Neural cell (in vitro differentiated cells): ENCODE results near the gene CFAP99. TPM values are rescaled to one million over a fixed set of nuclear protein-coding genes. Genes with fewer than 3 reads are reported as not detected.

ENCODE experiments used
- H2AFZ ChIP-seq: fragments of 200-600, 300-800 bp; sonication (generic), shearing (Covaris generic); 2 replicates; pipeline ENCODE4 v1.6.0; 2014; ENCODE audit warnings: low read depth, mild to moderate bottlenecking, antibody characterized with exemption, low read length, moderate library complexity
- H3F3A ChIP-seq: fragments of 200-600 bp; shearing (Covaris generic); 2 replicates; pipeline ENCODE4 v1.6.1; 2016; ENCODE audit warnings: mild to moderate bottlenecking, moderate library complexity, mixed read lengths, antibody characterized with exemption, low read length; ENCODE audit not compliant: insufficient read depth, poor library complexity, severe bottlenecking
- H3K27ac ChIP-seq: fragments of 200-600, 300-800 bp; sonication (generic), shearing (Covaris generic); 2 replicates; pipeline ENCODE4 v1.5.1; 2014; ENCODE audit warnings: mild to moderate bottlenecking, low read length, moderate library complexity
- H3K27me3 ChIP-seq: fragments of 300-800, 200-600 bp; sonication (generic), shearing (Covaris generic); 2 replicates; pipeline ENCODE4 v1.6.0; 2014; ENCODE audit warnings: mild to moderate bottlenecking, low read depth, low read length, moderate library complexity; ENCODE audit not compliant: insufficient read depth
- H3K36me3 ChIP-seq: fragments of 300-800, 200-600 bp; sonication (generic), shearing (Covaris generic); 2 replicates; pipeline ENCODE4 v1.5.1; 2014; ENCODE audit warnings: mild to moderate bottlenecking, antibody characterized with exemption, low read length, moderate library complexity; ENCODE audit not compliant: insufficient read depth
- H3K4me2 ChIP-seq: fragments of 300-800, 200-600 bp; sonication (generic), shearing (Covaris generic); 2 replicates; pipeline ENCODE4 v1.6.0; 2014; ENCODE audit warnings: mild to moderate bottlenecking, low read length
- H3K4me3 ChIP-seq: fragments of 300-800, 200-600 bp; sonication (generic), shearing (Covaris generic); 2 replicates; pipeline ENCODE4 v1.5.1; 2014; ENCODE audit warnings: mild to moderate bottlenecking, low read length, moderate library complexity
- H3K79me2 ChIP-seq: fragments of 200-600 bp; shearing (Covaris generic); replicated peaks from 2 replicates; pipeline ENCODE4 v1.6.0; 2014; ENCODE audit warnings: mild to moderate bottlenecking, low read length, moderate library complexity; ENCODE audit not compliant: insufficient read depth
- H3K9ac ChIP-seq: fragments of 300-800, 200-600 bp; sonication (generic), shearing (Covaris generic); 2 replicates; pipeline ENCODE4 v1.6.1; 2016; ENCODE audit warnings: mild to moderate bottlenecking, low read length, mixed read lengths
- H3K9me2 ChIP-seq: fragments of 200-600 bp; shearing (Covaris generic); 2 replicates; pipeline ENCODE4 v1.6.1; 2016; ENCODE audit warnings: mild to moderate bottlenecking, low read length, mixed read lengths; ENCODE audit not compliant: insufficient read depth
- H3K9me3 ChIP-seq: fragments of 200-600, 300-800 bp; sonication (generic), shearing (Covaris generic); 2 replicates; pipeline ENCODE4 v1.6.1; 2016; ENCODE audit warnings: mild to moderate bottlenecking, mixed run types, low read length, moderate library complexity, mixed read lengths
- H4K20me1 ChIP-seq: fragments of 200-600 bp; shearing (Covaris generic); 2 replicates; pipeline ENCODE4 v1.6.1; 2016; ENCODE audit warnings: mild to moderate bottlenecking, mixed run types; ENCODE audit not compliant: insufficient read depth
- EP300 ChIP-seq: fragments of 450-650 bp; conservative IDR thresholded peaks from 2 replicates; pipeline ENCODE4 v1.6.1; 2014; ENCODE audit warnings: antibody characterized with exemption, mild to moderate bottlenecking, moderate library complexity; ENCODE audit not compliant: poor library complexity, severe bottlenecking
- EZH2 ChIP-seq: fragments of 200-600, 300-800 bp; shearing (Covaris generic), sonication (generic); IDR thresholded peaks from 2 replicates; pipeline ENCODE4 v1.6.1; 2014; ENCODE audit warnings: antibody characterized with exemption, low read length, borderline replicate concordance, mild to moderate bottlenecking; ENCODE audit not compliant: insufficient read depth, poor library complexity, severe bottlenecking
- MXI1 ChIP-seq: fragments of 450-650 bp; conservative IDR thresholded peaks from 2 replicates; pipeline ENCODE4 v1.6.1; 2014; ENCODE audit warnings: antibody characterized with exemption, mild to moderate bottlenecking; ENCODE audit not compliant: poor library complexity, severe bottlenecking
- POLR2AphosphoS5 ChIP-seq: IDR thresholded peaks from 2 replicates; pipeline ENCODE4 v1.6.1; 2012
- RAD21 ChIP-seq: fragments of 450-650 bp; conservative IDR thresholded peaks from 2 replicates; pipeline ENCODE4 v1.6.1; 2014; ENCODE audit warnings: antibody characterized with exemption, mild to moderate bottlenecking, moderate library complexity
- SMC3 ChIP-seq: fragments of 450-650 bp; conservative IDR thresholded peaks from 2 replicates; pipeline ENCODE4 v1.6.1; 2014; ENCODE audit warnings: antibody characterized with exemption, mild to moderate bottlenecking, moderate library complexity; ENCODE audit not compliant: poor library complexity
- TAF1 ChIP-seq: IDR thresholded peaks from 2 replicates; pipeline ENCODE4 v1.6.1; 2012; ENCODE audit warnings: low read depth
- polyA plus RNA-seq: library from polyadenylated mRNA; depleted of rRNA; stranded (reverse); fragments of >200 nt; gene quantifications from 2 replicates; pipeline ENCODE4 v1.2.3, GENCODE V29; 2014
- TF ChIP-seq, protein P1 (sequence below): IDR thresholded peaks from 2 replicates; pipeline ENCODE4 v1.6.1; 2012; ENCODE audit warnings: borderline replicate concordance
- TF ChIP-seq, protein P2 (sequence below): fragments of 450-650 bp; IDR thresholded peaks from 2 replicates; pipeline ENCODE4 v1.5.1; 2014; ENCODE audit warnings: antibody characterized with exemption, mild to moderate bottlenecking, moderate library complexity; ENCODE audit not compliant: poor library complexity, severe bottlenecking

Gene CFAP99
- polyA plus RNA-seq, 1 donor from 2014 or later: not detected

DNA sequence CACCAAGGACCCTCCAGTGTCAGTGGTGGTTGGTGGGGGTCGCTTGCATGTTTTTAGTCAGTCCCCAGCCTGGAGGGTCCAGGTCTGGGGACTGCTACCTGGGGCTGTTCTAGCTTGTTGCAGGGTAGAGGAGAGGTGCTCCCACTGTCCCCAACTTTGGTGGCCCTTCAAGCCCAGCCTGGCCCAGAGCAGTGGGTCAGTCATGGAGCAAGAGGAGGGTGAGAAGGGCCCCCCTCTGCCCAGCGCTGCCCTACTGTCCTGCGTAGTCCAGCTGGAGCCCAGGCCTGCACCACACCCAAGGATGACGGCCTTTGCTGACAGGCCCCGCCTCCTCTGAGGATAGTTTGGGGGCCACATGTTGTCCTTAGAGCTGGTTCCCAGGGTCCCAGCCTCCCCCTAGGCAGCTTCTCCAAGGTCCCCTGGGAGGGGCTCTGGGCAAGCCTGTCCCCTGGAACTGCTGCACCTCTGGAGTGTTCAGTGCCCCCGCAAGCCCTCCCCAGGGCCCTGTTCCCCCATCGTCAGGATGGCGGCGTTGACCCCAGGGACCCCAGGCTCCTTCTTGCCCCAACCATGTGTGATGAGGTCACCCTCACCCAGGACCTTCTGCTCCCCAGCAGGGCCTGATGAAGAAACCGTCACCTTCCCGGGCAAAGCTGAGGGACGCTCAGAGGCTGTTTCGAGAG is 6.8 kb downstream of the CFAP99 start:
- no peaks in the 10 kb centered on the region for H4K20me1 ChIP-seq
- peaks cover 12% of the 10 kb centered on the region for H3K27me3 ChIP-seq
- no peaks in the 10 kb centered on the region for H3K9me2 ChIP-seq
- H3K36me3 ChIP-seq: no peaks in the 10 kb centered on the region
- no peaks in the 10 kb centered on the region for H3K79me2 ChIP-seq
- no peak overlapping the region for H2AFZ ChIP-seq
- no peak overlapping the region for H3K9ac ChIP-seq
- no peaks in the 10 kb centered on the region for H3K9me3 ChIP-seq
- H3K4me3 ChIP-seq: no peak overlapping the region
- no peak overlapping the region for H3K27ac ChIP-seq
- no peaks in the 10 kb centered on the region for H3F3A ChIP-seq
- no peak overlapping the region for H3K4me2 ChIP-seq
- TF ChIP-seq EP300 (no peak), POLR2AphosphoS5 (no peak), MXI1 (no peak), RAD21 (no peak), SMC3 (no peak), EZH2 (no peak), TAF1 (no peak)
- TF ChIP-seq, protein P1, sequence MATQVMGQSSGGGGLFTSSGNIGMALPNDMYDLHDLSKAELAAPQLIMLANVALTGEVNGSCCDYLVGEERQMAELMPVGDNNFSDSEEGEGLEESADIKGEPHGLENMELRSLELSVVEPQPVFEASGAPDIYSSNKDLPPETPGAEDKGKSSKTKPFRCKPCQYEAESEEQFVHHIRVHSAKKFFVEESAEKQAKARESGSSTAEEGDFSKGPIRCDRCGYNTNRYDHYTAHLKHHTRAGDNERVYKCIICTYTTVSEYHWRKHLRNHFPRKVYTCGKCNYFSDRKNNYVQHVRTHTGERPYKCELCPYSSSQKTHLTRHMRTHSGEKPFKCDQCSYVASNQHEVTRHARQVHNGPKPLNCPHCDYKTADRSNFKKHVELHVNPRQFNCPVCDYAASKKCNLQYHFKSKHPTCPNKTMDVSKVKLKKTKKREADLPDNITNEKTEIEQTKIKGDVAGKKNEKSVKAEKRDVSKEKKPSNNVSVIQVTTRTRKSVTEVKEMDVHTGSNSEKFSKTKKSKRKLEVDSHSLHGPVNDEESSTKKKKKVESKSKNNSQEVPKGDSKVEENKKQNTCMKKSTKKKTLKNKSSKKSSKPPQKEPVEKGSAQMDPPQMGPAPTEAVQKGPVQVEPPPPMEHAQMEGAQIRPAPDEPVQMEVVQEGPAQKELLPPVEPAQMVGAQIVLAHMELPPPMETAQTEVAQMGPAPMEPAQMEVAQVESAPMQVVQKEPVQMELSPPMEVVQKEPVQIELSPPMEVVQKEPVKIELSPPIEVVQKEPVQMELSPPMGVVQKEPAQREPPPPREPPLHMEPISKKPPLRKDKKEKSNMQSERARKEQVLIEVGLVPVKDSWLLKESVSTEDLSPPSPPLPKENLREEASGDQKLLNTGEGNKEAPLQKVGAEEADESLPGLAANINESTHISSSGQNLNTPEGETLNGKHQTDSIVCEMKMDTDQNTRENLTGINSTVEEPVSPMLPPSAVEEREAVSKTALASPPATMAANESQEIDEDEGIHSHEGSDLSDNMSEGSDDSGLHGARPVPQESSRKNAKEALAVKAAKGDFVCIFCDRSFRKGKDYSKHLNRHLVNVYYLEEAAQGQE: no peak
- TF ChIP-seq, protein P2, sequence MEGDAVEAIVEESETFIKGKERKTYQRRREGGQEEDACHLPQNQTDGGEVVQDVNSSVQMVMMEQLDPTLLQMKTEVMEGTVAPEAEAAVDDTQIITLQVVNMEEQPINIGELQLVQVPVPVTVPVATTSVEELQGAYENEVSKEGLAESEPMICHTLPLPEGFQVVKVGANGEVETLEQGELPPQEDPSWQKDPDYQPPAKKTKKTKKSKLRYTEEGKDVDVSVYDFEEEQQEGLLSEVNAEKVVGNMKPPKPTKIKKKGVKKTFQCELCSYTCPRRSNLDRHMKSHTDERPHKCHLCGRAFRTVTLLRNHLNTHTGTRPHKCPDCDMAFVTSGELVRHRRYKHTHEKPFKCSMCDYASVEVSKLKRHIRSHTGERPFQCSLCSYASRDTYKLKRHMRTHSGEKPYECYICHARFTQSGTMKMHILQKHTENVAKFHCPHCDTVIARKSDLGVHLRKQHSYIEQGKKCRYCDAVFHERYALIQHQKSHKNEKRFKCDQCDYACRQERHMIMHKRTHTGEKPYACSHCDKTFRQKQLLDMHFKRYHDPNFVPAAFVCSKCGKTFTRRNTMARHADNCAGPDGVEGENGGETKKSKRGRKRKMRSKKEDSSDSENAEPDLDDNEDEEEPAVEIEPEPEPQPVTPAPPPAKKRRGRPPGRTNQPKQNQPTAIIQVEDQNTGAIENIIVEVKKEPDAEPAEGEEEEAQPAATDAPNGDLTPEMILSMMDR: no peak

DNA sequence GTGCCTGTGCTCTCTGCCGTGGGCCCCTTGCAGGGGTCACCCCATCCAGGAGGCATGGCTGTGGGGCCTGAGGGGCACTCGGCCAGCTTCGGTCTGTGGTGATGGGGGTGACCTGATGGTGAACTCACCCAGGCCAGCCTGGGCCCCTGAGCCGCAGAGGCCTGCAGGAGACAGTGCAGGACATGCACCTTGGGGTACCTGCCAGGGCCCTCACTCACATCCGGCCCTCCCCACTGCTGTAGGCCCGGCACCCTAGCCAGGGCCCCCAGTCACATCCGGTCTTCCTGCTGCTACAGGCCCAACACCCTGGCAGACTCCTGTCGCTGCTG is 7.3 kb downstream of the CFAP99 start:
- Histone ChIP-seq H3K4me2 (no peak overlapping the region), H3K27me3 (peaks cover 7% of the 10 kb centered on the region), H3K36me3 (no peaks in the 10 kb centered on the region), H2AFZ (no peak overlapping the region), H4K20me1 (no peaks in the 10 kb centered on the region), H3K9ac (no peak overlapping the region), H3K27ac (no peak overlapping the region), H3K79me2 (no peaks in the 10 kb centered on the region), H3K9me3 (no peaks in the 10 kb centered on the region), H3F3A (no peaks in the 10 kb centered on the region), H3K4me3 (no peak overlapping the region), H3K9me2 (no peaks in the 10 kb centered on the region)
- TF ChIP-seq TAF1 (no peak), EZH2 (no peak), MXI1 (no peak), POLR2AphosphoS5 (no peak), RAD21 (no peak), SMC3 (no peak), EP300 (no peak)
- TF ChIP-seq, protein P1: no peak
- TF ChIP-seq, protein P2: no peak
